Pancreas (tissue), 10 donors: Measurements from ENCODE around the gene KCNC3. TPM values are rescaled to one million over a fixed set of nuclear protein-coding genes. Genes with fewer than 3 reads are reported as not detected.
A peak's percentile ranks its signal among the peaks of the same experiment; 100 is the strongest.

Experiments
- ATAC-seq, 4 donors: fragments of 200-7000 bp; cut with Tn5 transposase; one replicate each; pipeline versions ENCODE4 v1.8.0 to v1.9.1; 2020; ENCODE audit warnings: mild to moderate bottlenecking in 4 of 4, moderate library complexity in 4 of 4
- DNase-seq, 6 donors: peaks; one replicate each; pipeline ENCODE4 v3.0.0-alpha.2; 2020
- FAIRE-seq: peaks from 2 replicates; lab custom pipeline; 2012; peaks lifted over from hg19 to GRCh38; lab: Jason Lieb, UNC
- H3K27ac ChIP-seq, 4 donors: fragments of 200-600 bp; sonication (generic); 1 replicate in 3 of 4; 2 replicates in 1 of 4; pipeline versions ENCODE4 v1.5.0 to v1.8.0; 2020
- H3K27me3 ChIP-seq, 4 donors: fragments of 200-600 bp; one replicate each; pipeline ENCODE4 v1.8.0; 2021
- H3K36me3 ChIP-seq, 3 donors: fragments of 200-600 bp; sonication (generic) in 1 of 3; one replicate each; pipeline versions ENCODE4 v1.5.0 to v1.8.0; 2020 to 2021
- H3K4me1 ChIP-seq, 3 donors: fragments of 200-600 bp; one replicate each; pipeline ENCODE4 v1.8.0; 2021
- H3K4me3 ChIP-seq, 4 donors: fragments of 200-600 bp; sonication (generic) in 2 of 4; one replicate each; pipeline versions ENCODE4 v1.5.0 to v1.8.0; 2020 to 2021
- H3K9me3 ChIP-seq, 4 donors: fragments of 200-600 bp; one replicate each; pipeline ENCODE4 v1.8.0; 2021
- WGBS, 2 donors: extraction: QIAGEN DNeasy Blood & Tissue Kit; methylation state at CpG; one replicate each; pipeline ENCODE4 v1.1.7; 2013; 5-methylcytosine and 5-hydroxymethylcytosine counted together
- intact Hi-C, 3 donors: fragments of 100-400 bp; cut with DNase I; formaldehyde crosslinking; loops; one replicate each; pipeline versions ENCODE4 v1.11.1 to v1.14.2; 2022
- polyA plus RNA-seq, 2 donors: library from polyadenylated mRNA; stranded (reverse); fragments of 200-250 nt; gene quantifications; one replicate each; pipeline ENCODE4 v1.2.3, GENCODE V29; 2013
- total RNA-seq, 6 donors: library from RNA; stranded (reverse); fragmentation: NEBNext Ultra II Directional in 4 of 6; extraction: Animal tissue kit (Norgen Biotek cat#: 25700) in 4 of 6; gene quantifications; one replicate each; pipeline versions ENCODE4 v1.2.1 to v1.2.4, GENCODE V29; 2021 to 2023
- TF ChIP-seq, protein P1 (sequence below), 4 donors: fragments of 200-600 bp; sonication (generic) in 3 of 4; IDR thresholded peaks; one replicate each; pipeline versions ENCODE4 v1.5.0 to v1.8.0; 2021; ENCODE audit warnings: antibody characterized with exemption in 4 of 4
- donor health status: healthy with polysubstance abuse.
- donor health status: DM: no; HTN: no; CAD: no; lungs with moderate emphysema.
- donor health status: DM: no; HTN: no; CAD: no.
- donor health status: control.
- donor health status: control.
- donor health status: Bipolar disorder and iron deficiency.
- donor health status: DM: yes; HTN: yes; CAD: no.
- donor health status: DM: no; HTN: no; CAD: no.
- donor health status: DM: no; HTN: no; CAD: no.
- donor health status: DM: yes; HTN: yes; CAD: no.

The KCNC3 gene
- total and polyA plus RNA-seq, 8 donors, result 2.4 to 7.1 (median 3.6) TPM

DNA sequence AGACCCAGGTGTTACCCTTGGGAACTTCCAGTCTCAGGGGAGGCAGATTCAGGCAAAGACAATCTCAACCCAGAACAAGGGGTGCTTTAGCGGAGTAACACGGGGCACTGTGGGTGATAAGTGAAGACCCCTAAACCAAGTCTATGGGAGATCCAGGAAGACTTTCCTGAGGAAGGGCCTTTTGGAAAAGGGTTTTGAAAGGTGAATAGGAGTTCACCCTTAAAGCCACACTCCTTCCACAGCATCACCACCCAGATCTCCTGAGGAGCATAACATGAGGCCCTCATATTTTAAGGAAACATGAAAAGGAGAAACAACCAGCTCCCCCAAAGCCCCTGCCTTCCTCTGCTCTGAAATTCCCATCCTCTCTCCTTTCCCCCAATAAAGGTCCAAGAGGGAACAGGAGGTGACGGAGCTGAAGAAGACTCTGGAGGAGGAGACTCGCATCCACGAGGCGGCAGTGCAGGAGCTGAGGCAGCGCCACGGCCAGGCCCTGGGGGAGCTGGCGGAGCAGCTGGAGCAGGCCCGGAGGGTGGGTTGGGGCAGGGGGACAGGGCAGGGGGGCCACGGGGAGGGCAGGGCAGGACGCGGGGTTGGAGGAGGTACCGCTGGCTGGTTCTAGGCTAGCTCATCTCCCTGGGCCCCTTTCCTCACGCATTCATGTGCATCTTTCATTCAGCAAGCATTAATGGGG is 52.7 kb downstream of the KCNC3 start:
- H3K4me1 ChIP-seq, result no peaks in the 10 kb centered on the region
- H3K9me3 ChIP-seq, result no peaks in the 10 kb centered on the region
- peaks cover 0 to 42% (median 0%) of the 10 kb centered on the region in 3 donors for H3K36me3 ChIP-seq
- no peak for ATAC-seq
- DNase-seq, result no peak
- H3K4me3 ChIP-seq, result no peak overlapping the region
- TF ChIP-seq, protein P1, sequence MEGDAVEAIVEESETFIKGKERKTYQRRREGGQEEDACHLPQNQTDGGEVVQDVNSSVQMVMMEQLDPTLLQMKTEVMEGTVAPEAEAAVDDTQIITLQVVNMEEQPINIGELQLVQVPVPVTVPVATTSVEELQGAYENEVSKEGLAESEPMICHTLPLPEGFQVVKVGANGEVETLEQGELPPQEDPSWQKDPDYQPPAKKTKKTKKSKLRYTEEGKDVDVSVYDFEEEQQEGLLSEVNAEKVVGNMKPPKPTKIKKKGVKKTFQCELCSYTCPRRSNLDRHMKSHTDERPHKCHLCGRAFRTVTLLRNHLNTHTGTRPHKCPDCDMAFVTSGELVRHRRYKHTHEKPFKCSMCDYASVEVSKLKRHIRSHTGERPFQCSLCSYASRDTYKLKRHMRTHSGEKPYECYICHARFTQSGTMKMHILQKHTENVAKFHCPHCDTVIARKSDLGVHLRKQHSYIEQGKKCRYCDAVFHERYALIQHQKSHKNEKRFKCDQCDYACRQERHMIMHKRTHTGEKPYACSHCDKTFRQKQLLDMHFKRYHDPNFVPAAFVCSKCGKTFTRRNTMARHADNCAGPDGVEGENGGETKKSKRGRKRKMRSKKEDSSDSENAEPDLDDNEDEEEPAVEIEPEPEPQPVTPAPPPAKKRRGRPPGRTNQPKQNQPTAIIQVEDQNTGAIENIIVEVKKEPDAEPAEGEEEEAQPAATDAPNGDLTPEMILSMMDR (IDR thresholded peaks at IDR 0.05), result no peak
- no peak overlapping the region for H3K27ac ChIP-seq
- intact Hi-C loops, result no loop called here
- FAIRE-seq, result no peak
- H3K27me3 ChIP-seq, result no peaks in the 10 kb centered on the region
- 94 to 96% methylated on average over 14 to 15 of the region's 15 CpGs for WGBS, 2 donors

DNA sequence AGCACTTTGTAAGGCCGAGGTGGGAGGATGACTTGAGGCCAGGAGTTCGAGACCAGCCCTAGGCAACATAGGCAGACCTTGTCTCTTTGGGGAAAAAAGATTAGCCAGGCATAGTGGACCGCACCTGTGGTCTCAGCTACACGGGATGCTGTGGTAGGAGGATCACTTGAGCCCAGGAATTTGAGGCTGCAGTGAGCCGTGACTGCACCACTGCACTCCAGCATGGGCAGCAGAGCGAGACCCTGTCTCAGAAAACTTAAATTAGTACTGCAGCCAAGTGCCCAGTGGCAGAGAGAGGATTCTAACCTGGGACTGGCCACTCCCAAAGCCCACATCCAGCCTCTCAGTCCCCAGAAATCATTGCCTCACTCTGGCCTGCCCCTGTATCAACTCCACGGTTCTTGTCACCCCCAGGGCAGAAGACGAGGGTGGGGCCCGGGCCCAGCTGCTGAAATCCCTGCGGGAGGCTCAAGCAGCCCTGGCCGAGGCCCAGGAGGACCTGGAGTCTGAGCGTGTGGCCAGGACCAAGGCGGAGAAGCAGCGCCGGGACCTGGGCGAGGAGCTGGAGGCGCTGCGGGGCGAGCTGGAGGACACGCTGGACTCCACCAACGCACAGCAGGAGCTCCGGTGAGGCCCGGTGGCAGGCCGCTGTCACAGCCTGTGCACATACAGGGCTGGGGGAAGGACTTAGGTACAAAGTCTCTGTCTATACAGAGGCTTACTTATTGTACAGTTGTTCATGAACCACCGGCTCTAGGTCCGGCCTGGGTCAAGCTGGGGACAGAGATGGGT is 53.4 kb downstream of the KCNC3 start:
- DNase-seq, result peak in 1 of 6 donors; percentile 48
- intact Hi-C loops, result no loop called here

DNA sequence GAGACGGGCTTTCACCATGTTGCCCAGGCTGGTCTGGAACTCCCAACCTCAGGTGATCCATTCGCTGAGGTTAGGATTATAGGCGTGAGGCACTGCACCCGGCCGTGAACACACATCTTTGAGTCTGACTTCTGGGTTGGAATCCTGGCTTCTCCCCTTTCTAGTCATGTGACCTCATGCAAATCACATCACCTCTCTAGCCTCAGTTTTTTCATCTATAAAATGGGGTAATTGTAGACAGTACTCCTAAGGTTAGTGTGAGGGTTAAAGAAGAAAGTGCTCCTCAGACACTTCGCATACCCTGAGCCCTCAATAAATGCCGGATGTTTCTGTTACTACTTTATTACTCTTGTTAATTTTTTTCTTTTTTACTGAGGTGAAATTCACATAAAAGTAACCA is 55.4 kb downstream of the KCNC3 start:
- H3K27me3 ChIP-seq, result no peaks in the 10 kb centered on the region
- no peaks in the 10 kb centered on the region for H3K4me1 ChIP-seq
- no peak overlapping the region for H3K4me3 ChIP-seq
- ATAC-seq, result no peak
- H3K27ac ChIP-seq, result no peak overlapping the region
- no peaks in the 10 kb centered on the region for H3K9me3 ChIP-seq
- FAIRE-seq, result no peak
- DNase-seq, result no peak
- H3K36me3 ChIP-seq, result peaks cover 0 to 44% (median 0%) of the 10 kb centered on the region in 3 donors
- TF ChIP-seq, protein P1 (IDR thresholded peaks at IDR 0.05), result no peak
- 91 to 98% methylated on average over 7 of the region's 7 CpGs for WGBS, 2 donors
- intact Hi-C loops, result no loop called here

More for the DNA sequence above, 53.4 kb downstream of the KCNC3 start:
- TF ChIP-seq, protein P1 (IDR thresholded peaks at IDR 0.05), result no peak
- WGBS, 2 donors, result 91% methylated on average over 25 to 26 of the region's 26 CpGs
- no peak for ATAC-seq
- no peaks in the 10 kb centered on the region for H3K27me3 ChIP-seq
- FAIRE-seq, result no peak
- no peaks in the 10 kb centered on the region for H3K9me3 ChIP-seq
- H3K36me3 ChIP-seq, result peaks cover 0 to 43% (median 0%) of the 10 kb centered on the region in 3 donors
- H3K4me1 ChIP-seq, result no peaks in the 10 kb centered on the region
- H3K27ac ChIP-seq, result no peak overlapping the region
- H3K4me3 ChIP-seq, result no peak overlapping the region

DNA sequence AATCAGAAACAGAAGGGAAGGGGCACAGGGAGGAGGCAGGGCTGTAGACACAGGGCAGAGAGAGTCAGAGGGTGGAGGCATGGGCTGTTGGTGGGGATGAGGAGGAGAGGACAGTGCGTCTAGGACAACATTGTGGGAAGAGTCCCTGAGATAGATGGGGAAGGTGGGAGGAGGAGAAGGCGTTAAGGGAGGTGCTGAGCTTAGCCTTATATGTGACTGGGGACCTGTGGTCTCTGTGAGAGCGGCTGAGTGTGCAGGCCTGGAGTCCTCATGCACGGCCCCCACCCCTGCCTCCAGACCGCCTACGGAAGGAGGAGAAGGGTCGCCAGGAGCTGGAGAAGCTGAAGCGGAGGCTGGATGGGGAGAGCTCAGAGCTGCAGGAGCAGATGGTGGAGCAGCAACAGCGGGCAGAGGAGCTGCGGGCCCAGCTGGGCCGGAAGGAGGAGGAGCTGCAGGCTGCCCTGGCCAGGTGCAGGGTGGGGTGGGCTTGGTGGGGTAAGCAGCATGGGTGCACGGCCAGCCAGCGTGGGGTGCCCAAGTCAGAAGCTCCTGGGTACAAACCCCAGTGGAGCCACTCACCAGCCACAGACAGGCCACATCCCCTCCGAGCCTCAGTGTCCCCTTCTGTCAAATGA is 56.8 kb downstream of the KCNC3 start:
- DNase-seq, result peak in 1 of 6 donors; percentile 60
- Histone ChIP-seq H3K4me3 (no peak overlapping the region), H3K4me1 (no peaks in the 10 kb centered on the region), H3K36me3 (peaks cover 0 to 53% (median 0%) of the 10 kb centered on the region in 3 donors), H3K27me3 (no peaks in the 10 kb centered on the region), H3K9me3 (no peaks in the 10 kb centered on the region), H3K27ac (no peak overlapping the region)
- WGBS, 2 donors, result 88 to 93% methylated on average over 10 to 14 of the region's 14 CpGs
- intact Hi-C loops, result no loop called here
- no peak for ATAC-seq
- TF ChIP-seq, protein P1 (IDR thresholded peaks at IDR 0.05), result no peak
- FAIRE-seq, result no peak
